Measurements from ENCODE around the gene C6orf47. TPM values are rescaled to one million over a fixed set of nuclear protein-coding genes. Genes with fewer than 3 reads are reported as not detected.

Gene C6orf47
- total and polyA plus RNA-seq, 5 donors from 2014 or later = 18.8 to 30.5 (median 25.2) TPM

GRCh38 chr6:31691564-31692108 is 31.1 kb upstream of the C6orf47 start:
- peaks cover 33% of the 10 kb centered on the region for H3K36me3 Mint-ChIP-seq
- no peak overlapping the region for H3K27ac ChIP-seq (ENCODE audit: insufficient read depth, low read length, poor library complexity, severe bottlenecking)

GRCh38 chr6:31691078-31691463 is 30.5 kb upstream of the C6orf47 start:
- H3K27me3 ChIP-seq (ENCODE audit: control insufficient read depth, insufficient read depth, low read length) = no peaks in the 10 kb centered on the region
- no peak overlapping the region for H3K4me3 Mint-ChIP-seq
- ATAC-seq (ENCODE audit: low read depth in 2 of 2) (no peak), DNase-seq (no peak)
- peaks cover 37% of the 10 kb centered on the region for H3K36me3 Mint-ChIP-seq
- peaks cover 78% of the 10 kb centered on the region for H3K36me3 ChIP-seq (ENCODE audit: control insufficient read depth, insufficient read depth, low read length)
- no peaks in the 10 kb centered on the region for H3K9me3 ChIP-seq (ENCODE audit: control insufficient read depth in 2 of 2, low read length in 2 of 2)
- H3K4me3 ChIP-seq (ENCODE audit: low read depth, low read length) = no peak overlapping the region
- no peak overlapping the region for H3K27ac ChIP-seq (ENCODE audit: insufficient read depth, low read length, poor library complexity, severe bottlenecking)
- no peaks in the 10 kb centered on the region for H3K9me3 Mint-ChIP-seq
- H3K4me1 ChIP-seq (ENCODE audit: control insufficient read depth, insufficient read depth, low read length, poor library complexity, severe bottlenecking) = no peaks in the 10 kb centered on the region
- peak overlapping the region in 1 of 3 donors; percentile 22 for H3K27ac Mint-ChIP-seq
- H3K4me1 Mint-ChIP-seq = peaks cover 0 to 3% (median 0%) of the 10 kb centered on the region in 4 donors
- H3K27me3 Mint-ChIP-seq = no peaks in the 10 kb centered on the region

More at GRCh38 chr6:31691564-31692108, 31.1 kb upstream of the C6orf47 start:
- H3K36me3 ChIP-seq (ENCODE audit: control insufficient read depth, insufficient read depth, low read length) = peaks cover 77% of the 10 kb centered on the region
- H3K27me3 ChIP-seq (ENCODE audit: control insufficient read depth, insufficient read depth, low read length) = no peaks in the 10 kb centered on the region
- H3K4me3 Mint-ChIP-seq = no peak overlapping the region
- H3K4me3 ChIP-seq (ENCODE audit: low read depth, low read length) = no peak overlapping the region
- peaks cover 0 to 3% (median 0%) of the 10 kb centered on the region in 4 donors for H3K4me1 Mint-ChIP-seq
- no peak overlapping the region for H3K27ac Mint-ChIP-seq
- DNase-seq (no peak), ATAC-seq (ENCODE audit: low read depth in 2 of 2) (no peak)
- H3K9me3 Mint-ChIP-seq = no peaks in the 10 kb centered on the region
- no peaks in the 10 kb centered on the region for H3K9me3 ChIP-seq (ENCODE audit: control insufficient read depth in 2 of 2, low read length in 2 of 2)
- no peaks in the 10 kb centered on the region for H3K27me3 Mint-ChIP-seq
- H3K4me1 ChIP-seq (ENCODE audit: control insufficient read depth, insufficient read depth, low read length, poor library complexity, severe bottlenecking) = no peaks in the 10 kb centered on the region

- Mint-ChIP-seq H3K4me1 (peaks cover 0 to 3% (median 0%) of the 10 kb centered on the region in 4 donors), H3K9me3 (no peaks in the 10 kb centered on the region), H3K4me3 (peak overlapping the region in 1 of 4 donors; percentile 68), H3K27ac (peak overlapping the region in 2 of 3 donors; percentile 22 to 31), H3K27me3 (no peaks in the 10 kb centered on the region), H3K36me3 (peaks cover 37% of the 10 kb centered on the region)
- Histone ChIP-seq H3K9me3 (ENCODE audit: control insufficient read depth in 2 of 2, low read length in 2 of 2) (no peaks in the 10 kb centered on the region), H3K36me3 (ENCODE audit: control insufficient read depth, insufficient read depth, low read length) (peaks cover 82% of the 10 kb centered on the region), H3K4me1 (ENCODE audit: control insufficient read depth, insufficient read depth, low read length, poor library complexity, severe bottlenecking) (no peaks in the 10 kb centered on the region), H3K27ac (ENCODE audit: insufficient read depth, low read length, poor library complexity, severe bottlenecking) (no peak overlapping the region), H3K27me3 (ENCODE audit: control insufficient read depth, insufficient read depth, low read length) (no peaks in the 10 kb centered on the region), H3K4me3 (ENCODE audit: low read depth, low read length) (no peak overlapping the region)
- no peak for ATAC-seq (ENCODE audit: low read depth in 2 of 2)
- no peak for DNase-seq
These were observed 29.9 kb upstream of the C6orf47 start for GRCh38 chr6:31690231-31691077.

- H3K36me3 Mint-ChIP-seq = peaks cover 32% of the 10 kb centered on the region
- peaks cover 76% of the 10 kb centered on the region for H3K36me3 ChIP-seq (ENCODE audit: control insufficient read depth, insufficient read depth, low read length)
- H3K27ac ChIP-seq (ENCODE audit: insufficient read depth, low read length, poor library complexity, severe bottlenecking) = no peak overlapping the region
- no peaks in the 10 kb centered on the region for H3K4me1 ChIP-seq (ENCODE audit: control insufficient read depth, insufficient read depth, low read length, poor library complexity, severe bottlenecking)
- DNase-seq = no peak
- H3K4me3 Mint-ChIP-seq = no peak overlapping the region
- no peaks in the 10 kb centered on the region for H3K27me3 Mint-ChIP-seq
- no peaks in the 10 kb centered on the region for H3K9me3 ChIP-seq (ENCODE audit: control insufficient read depth in 2 of 2, low read length in 2 of 2)
- no peaks in the 10 kb centered on the region for H3K9me3 Mint-ChIP-seq
- H3K27me3 ChIP-seq (ENCODE audit: control insufficient read depth, insufficient read depth, low read length) = no peaks in the 10 kb centered on the region
- peak overlapping the region in 1 of 3 donors; percentile 59 for H3K27ac Mint-ChIP-seq
- ATAC-seq (ENCODE audit: low read depth in 2 of 2) = no peak
- peaks cover 0 to 3% (median 0%) of the 10 kb centered on the region in 4 donors for H3K4me1 Mint-ChIP-seq
- no peak overlapping the region for H3K4me3 ChIP-seq (ENCODE audit: low read depth, low read length)
These were observed 28.9 kb upstream of the C6orf47 start for GRCh38 chr6:31689249-31690110.

GRCh38 chr6:31687860-31688693 is 27.5 kb upstream of the C6orf47 start:
- Histone ChIP-seq H3K27me3 (ENCODE audit: control insufficient read depth, insufficient read depth, low read length) (no peaks in the 10 kb centered on the region), H3K9me3 (ENCODE audit: control insufficient read depth in 2 of 2, low read length in 2 of 2) (no peaks in the 10 kb centered on the region), H3K36me3 (ENCODE audit: control insufficient read depth, insufficient read depth, low read length) (peaks cover 68% of the 10 kb centered on the region), H3K27ac (ENCODE audit: insufficient read depth, low read length, poor library complexity, severe bottlenecking) (no peak overlapping the region), H3K4me1 (ENCODE audit: control insufficient read depth, insufficient read depth, low read length, poor library complexity, severe bottlenecking) (no peaks in the 10 kb centered on the region), H3K4me3 (ENCODE audit: low read depth, low read length) (no peak overlapping the region)
- Mint-ChIP-seq H3K27ac (peak overlapping the region in 1 of 3 donors; percentile 85), H3K9me3 (no peaks in the 10 kb centered on the region), H3K4me3 (no peak overlapping the region), H3K27me3 (no peaks in the 10 kb centered on the region), H3K36me3 (peaks cover 28% of the 10 kb centered on the region), H3K4me1 (peaks cover 0 to 3% (median 0%) of the 10 kb centered on the region in 4 donors)
- DNase-seq (no peak), ATAC-seq (ENCODE audit: low read depth in 2 of 2) (no peak)

- Histone ChIP-seq H3K4me3 (ENCODE audit: low read depth, low read length) (no peak overlapping the region), H3K36me3 (ENCODE audit: control insufficient read depth, insufficient read depth, low read length) (peaks cover 61% of the 10 kb centered on the region), H3K4me1 (ENCODE audit: control insufficient read depth, insufficient read depth, low read length, poor library complexity, severe bottlenecking) (no peaks in the 10 kb centered on the region), H3K27me3 (ENCODE audit: control insufficient read depth, insufficient read depth, low read length) (no peaks in the 10 kb centered on the region), H3K9me3 (ENCODE audit: control insufficient read depth in 2 of 2, low read length in 2 of 2) (no peaks in the 10 kb centered on the region), H3K27ac (ENCODE audit: insufficient read depth, low read length, poor library complexity, severe bottlenecking) (no peak overlapping the region)
- no peaks in the 10 kb centered on the region for H3K9me3 Mint-ChIP-seq
- H3K4me3 Mint-ChIP-seq = no peak overlapping the region
- H3K27ac Mint-ChIP-seq = no peak overlapping the region
- no peaks in the 10 kb centered on the region for H3K27me3 Mint-ChIP-seq
- ATAC-seq (ENCODE audit: low read depth in 2 of 2) (no peak), DNase-seq (no peak)
- H3K4me1 Mint-ChIP-seq = peaks cover 0 to 3% (median 0%) of the 10 kb centered on the region in 4 donors
- H3K36me3 Mint-ChIP-seq = peaks cover 26% of the 10 kb centered on the region
These were observed 26.7 kb upstream of the C6orf47 start for GRCh38 chr6:31687321-31687720.

GRCh38 chr6:31686483-31686882 is 25.9 kb upstream of the C6orf47 start:
- H3K36me3 Mint-ChIP-seq = peaks cover 23% of the 10 kb centered on the region
- ATAC-seq (ENCODE audit: low read depth in 2 of 2) (no peak), DNase-seq (no peak)
- H3K27me3 ChIP-seq (ENCODE audit: control insufficient read depth, insufficient read depth, low read length) = no peaks in the 10 kb centered on the region
- no peak overlapping the region for H3K27ac ChIP-seq (ENCODE audit: insufficient read depth, low read length, poor library complexity, severe bottlenecking)
- peak overlapping the region in 1 of 3 donors; percentile 74 for H3K27ac Mint-ChIP-seq
- peaks cover 4% of the 10 kb centered on the region for H3K4me1 ChIP-seq (ENCODE audit: control insufficient read depth, insufficient read depth, low read length, poor library complexity, severe bottlenecking)
- H3K4me3 ChIP-seq (ENCODE audit: low read depth, low read length) = no peak overlapping the region
- H3K4me1 Mint-ChIP-seq = peaks cover 0 to 12% (median 3%) of the 10 kb centered on the region in 4 donors
- H3K9me3 Mint-ChIP-seq = no peaks in the 10 kb centered on the region
- no peaks in the 10 kb centered on the region for H3K9me3 ChIP-seq (ENCODE audit: control insufficient read depth in 2 of 2, low read length in 2 of 2)
- H3K36me3 ChIP-seq (ENCODE audit: control insufficient read depth, insufficient read depth, low read length) = peaks cover 54% of the 10 kb centered on the region
- H3K27me3 Mint-ChIP-seq = no peaks in the 10 kb centered on the region
- no peak overlapping the region for H3K4me3 Mint-ChIP-seq

Measured in CD4-positive, CD25-positive, alpha-beta regulatory T cell (primary cell).